ENCODE results near the gene ACSS1. TPM values are rescaled to one million over a fixed set of nuclear protein-coding genes. Genes with fewer than 3 reads are reported as not detected.

Gene ACSS1
- polyA plus RNA-seq, 2 of the 4 experiments (the other 2 are of a cell fraction): 7.2 to 7.6 TPM

- Histone ChIP-seq H3K4me2 (no peak overlapping the region), H3K27ac (no peak overlapping the region), H3K4me1 (no peaks in the 10 kb centered on the region), H3K4me3 (no peak overlapping the region), H3K9me3 (peaks cover 19% of the 10 kb centered on the region)
- TF ChIP-seq ATOH8 (CRISPR knock-in tag; IDR thresholded peaks at IDR 0.05; ENCODE audit: low read depth) (no peak), CEBPB (IDR thresholded peaks at IDR 0.05) (no peak), ZFP36 (IDR thresholded peaks at IDR 0.05; ENCODE audit: borderline replicate concordance, partially characterized antibody) (no peak), REST (IDR thresholded peaks at IDR 0.05) (no peak), FOSB (CRISPR knock-in tag; IDR thresholded peaks at IDR 0.05) (no peak), MYC (IDR thresholded peaks at IDR 0.05; ENCODE audit: borderline replicate concordance, low read length) (no peak), MAFK (IDR thresholded peaks at IDR 0.05; ENCODE audit: partially characterized antibody) (no peak), FOXS1 (CRISPR knock-in tag; IDR thresholded peaks at IDR 0.05) (no peak), RARB (CRISPR knock-in tag; IDR thresholded peaks at IDR 0.05) (no peak), USF2 (IDR thresholded peaks at IDR 0.05) (no peak), RCOR1 (IDR thresholded peaks at IDR 0.05; ENCODE audit: low read depth, low read length) (no peak), JUNB (IDR thresholded peaks at IDR 0.05) (no peak), BHLHE40 (IDR thresholded peaks at IDR 0.05; ENCODE audit: low read depth, low read length) (no peak), EHF (CRISPR knock-in tag; IDR thresholded peaks at IDR 0.05) (no peak), SMC3 (IDR thresholded peaks at IDR 0.05) (no peak), POLR2AphosphoS2 (conservative IDR thresholded peaks at IDR 0.05; ENCODE audit: low read length) (no peak)
- ChIA-PET POLR2A (no interaction called here), CTCF (interaction anchor here (0.9 kb wide), 1 partner anchor 12 kb away, joined by 3 read pairs; no protein-coding TSS in a partner anchor)
- WGBS (ENCODE audit: missing lambda C conversion rate): 89% methylated on average over 4 of the region's 4 CpGs
- ATAC-seq (no peak), FAIRE-seq (no peak), DNase-seq (ENCODE audit: low read depth in 1 of 2, low spot score in 1 of 2) (no peak)
These were observed 76.7 kb downstream of the ACSS1 start for GRCh38 chr20:24981282-24981681.

- H3K27ac ChIP-seq: no peak overlapping the region
- no peak for FAIRE-seq
- CTCF ChIA-PET: interaction anchor here (0.9 to 1.4 kb wide), 2 partner anchors 8 to 13 kb away, joined by 3 to 5 read pairs; no protein-coding TSS in a partner anchor
- no peak overlapping the region for H3K4me3 ChIP-seq
- WGBS (ENCODE audit: missing lambda C conversion rate): 97% methylated on average over 34 of the region's 34 CpGs
- ATAC-seq: no peak
- no peak for DNase-seq (ENCODE audit: low read depth in 1 of 2, low spot score in 1 of 2)
- TF ChIP-seq POLR2A (IDR thresholded peaks at IDR 0.05; ENCODE audit: low read length) (peak; percentile 6; the same call in 1 of the 2 replicates), ELK1 (IDR thresholded peaks at IDR 0.05; ENCODE audit: low read depth, low read length) (no peak)
- no peak overlapping the region for H3K4me2 ChIP-seq
- no peaks in the 10 kb centered on the region for H3K4me1 ChIP-seq
- POLR2A ChIA-PET: no interaction called here
- peaks cover 24% of the 10 kb centered on the region for H3K9me3 ChIP-seq
These were observed 77.5 kb downstream of the ACSS1 start for GRCh38 chr20:24980291-24981053.

Data from A549 (cell line).